SK-N-DZ (cell line): ENCODE data around the gene GDF7.

Experiments used
- DNase-seq: peaks from one replicate; pipeline ENCODE4 v3.0.0-alpha.2; 2015; ENCODE audit warnings: low spot score

GDF7 gene

DNA sequence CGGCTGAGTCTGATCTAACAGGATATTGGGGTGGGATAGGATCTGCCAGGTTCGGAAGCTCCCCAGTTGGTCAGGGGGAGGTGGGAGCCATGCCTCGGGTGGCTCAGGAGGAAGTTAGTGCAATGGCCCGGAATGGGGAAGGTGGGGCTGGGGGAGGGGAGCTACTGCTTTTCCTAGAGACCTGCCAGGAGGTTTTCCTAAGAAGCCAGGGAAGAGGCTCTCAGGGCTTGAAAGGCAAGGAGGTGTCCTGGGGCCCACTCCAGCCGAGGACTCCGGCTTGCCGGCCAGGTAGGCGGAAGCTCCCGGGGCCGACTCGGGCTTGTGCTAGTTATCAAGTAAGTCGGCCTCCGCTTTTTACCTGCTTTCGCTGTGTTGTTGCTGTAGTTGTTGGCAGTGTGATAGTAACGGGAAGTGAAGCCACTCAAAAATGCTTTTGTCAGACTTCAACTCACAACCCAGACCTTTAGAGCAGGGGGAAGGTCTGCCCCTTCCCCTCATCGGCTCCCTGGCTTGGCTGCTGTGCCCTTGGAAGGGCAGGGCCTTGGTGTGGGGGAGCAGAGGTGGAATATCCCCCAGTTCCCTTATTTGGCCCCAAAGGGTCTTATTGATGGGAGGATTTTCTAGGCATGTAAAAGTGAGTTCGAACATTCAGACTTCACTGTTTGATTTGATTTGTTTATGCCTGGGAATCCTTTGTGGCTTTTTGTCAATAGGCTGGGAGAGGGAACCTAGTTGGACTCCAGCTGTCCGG, 5.4 kb downstream of the GDF7 start:
- DNase-seq = no peak

DNA sequence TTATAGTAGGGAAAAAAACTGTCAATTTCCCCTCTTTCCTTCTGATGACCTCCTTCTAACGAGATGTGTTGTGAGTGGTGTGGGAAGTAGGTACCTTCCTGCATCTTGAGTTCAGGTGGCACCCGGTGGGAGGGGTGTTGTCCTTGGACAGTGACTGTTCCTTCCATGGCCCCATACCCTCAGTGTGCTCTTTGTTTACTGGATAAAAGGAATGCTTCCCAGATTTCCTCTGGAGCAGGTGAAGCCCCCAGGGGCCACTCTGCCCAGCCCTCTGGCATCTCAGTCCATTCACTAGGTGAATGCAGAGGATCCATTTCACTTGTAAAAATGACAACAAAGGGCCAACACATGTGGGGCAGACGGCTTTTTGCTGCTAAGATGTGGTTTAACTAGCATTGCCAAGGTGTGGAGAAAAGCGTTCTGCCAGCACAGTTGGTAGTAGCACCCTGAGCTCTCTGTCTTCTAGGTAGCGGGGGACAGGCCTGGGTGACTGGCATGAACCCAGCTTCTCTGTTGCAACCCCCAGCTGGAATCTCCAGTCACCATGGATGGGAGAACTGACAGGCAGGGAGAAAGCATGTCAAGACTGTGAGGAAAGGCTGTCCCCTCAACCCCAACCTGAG, 6.9 kb downstream of the GDF7 start:
- DNase-seq = no peak

- no peak for DNase-seq
These were observed 7.5 kb downstream of the GDF7 start for GRCh38 chr2:20674309-20674965.

DNA sequence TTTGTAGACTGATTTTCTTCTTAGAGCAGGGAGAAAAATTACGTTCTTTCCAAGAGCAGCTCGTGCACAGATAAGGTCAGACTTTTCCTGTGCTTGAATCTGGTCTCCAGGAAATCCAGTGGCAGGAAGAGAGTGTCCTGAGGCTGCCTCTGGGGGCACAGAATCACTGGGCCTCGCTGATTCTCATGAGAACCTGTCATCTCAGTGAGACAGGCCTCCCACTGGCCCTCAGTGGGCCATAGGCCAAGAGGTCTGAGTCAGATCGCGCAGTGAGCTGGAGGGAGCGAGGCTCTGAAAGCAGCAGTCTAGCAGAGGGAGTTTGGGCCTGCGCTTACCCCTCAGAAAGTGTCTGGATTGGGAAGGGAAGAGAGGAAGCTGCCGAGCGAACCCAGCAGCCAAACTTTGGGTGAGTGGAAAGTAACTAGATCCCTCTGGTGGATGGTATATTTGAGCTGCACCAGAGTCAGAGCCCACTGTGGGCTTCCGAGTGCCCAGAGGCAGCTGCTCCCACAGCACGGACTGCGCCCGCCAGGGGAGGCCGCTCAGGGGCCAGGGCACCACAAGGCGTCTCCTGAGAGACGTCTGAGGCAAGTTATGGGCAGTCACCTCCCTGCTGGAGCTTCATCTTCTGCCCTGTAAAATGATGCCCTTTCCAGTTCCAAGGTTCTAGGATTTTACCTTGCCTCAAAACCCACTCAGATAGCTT, 8.2 kb downstream of the GDF7 start:
- DNase-seq = no peak

- DNase-seq = no peak
These were observed 8.9 kb downstream of the GDF7 start for GRCh38 chr2:20675701-20676352.

DNA sequence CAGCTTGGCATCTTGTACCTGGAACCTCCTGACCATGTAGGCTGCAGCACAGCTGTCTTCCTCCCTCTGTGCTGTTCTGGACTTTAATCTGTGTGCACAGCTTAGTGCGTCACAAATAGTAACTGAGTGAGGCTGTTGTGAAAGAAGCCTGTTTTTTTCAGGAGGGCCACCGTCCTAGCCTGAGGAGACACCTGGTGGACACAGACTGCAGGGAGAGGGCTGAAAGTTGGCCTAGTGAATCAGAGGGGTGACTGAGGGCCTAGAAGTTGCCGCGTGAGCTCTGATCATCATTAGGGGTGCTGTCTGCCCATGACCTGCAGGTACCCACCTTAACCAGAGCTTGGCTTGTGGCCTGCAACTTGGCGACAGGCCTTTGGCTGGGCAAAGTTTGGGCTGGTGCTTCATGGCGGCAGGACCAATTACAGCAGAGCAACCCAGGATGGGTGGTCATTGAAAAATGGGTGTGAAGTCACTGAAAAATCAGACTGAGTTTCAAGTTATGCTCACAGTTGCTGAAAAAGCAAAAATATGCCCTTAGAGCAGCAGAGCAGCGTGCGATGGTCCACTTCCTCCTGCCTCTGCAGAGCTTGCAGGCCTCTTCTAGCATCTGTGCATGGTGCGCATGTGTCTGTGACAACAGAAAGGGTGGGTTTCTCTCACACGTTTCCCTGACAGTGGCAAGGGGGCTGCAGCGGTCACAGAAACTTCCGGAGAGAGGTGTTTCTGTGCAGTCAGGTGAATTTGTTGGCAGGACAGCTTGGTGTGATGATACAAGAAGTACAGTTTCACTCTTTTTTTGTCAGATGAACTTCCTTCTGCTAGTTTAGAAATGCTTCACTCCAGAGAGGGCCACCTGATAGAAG, 9.6 kb downstream of the GDF7 start:
- no peak for DNase-seq

DNA sequence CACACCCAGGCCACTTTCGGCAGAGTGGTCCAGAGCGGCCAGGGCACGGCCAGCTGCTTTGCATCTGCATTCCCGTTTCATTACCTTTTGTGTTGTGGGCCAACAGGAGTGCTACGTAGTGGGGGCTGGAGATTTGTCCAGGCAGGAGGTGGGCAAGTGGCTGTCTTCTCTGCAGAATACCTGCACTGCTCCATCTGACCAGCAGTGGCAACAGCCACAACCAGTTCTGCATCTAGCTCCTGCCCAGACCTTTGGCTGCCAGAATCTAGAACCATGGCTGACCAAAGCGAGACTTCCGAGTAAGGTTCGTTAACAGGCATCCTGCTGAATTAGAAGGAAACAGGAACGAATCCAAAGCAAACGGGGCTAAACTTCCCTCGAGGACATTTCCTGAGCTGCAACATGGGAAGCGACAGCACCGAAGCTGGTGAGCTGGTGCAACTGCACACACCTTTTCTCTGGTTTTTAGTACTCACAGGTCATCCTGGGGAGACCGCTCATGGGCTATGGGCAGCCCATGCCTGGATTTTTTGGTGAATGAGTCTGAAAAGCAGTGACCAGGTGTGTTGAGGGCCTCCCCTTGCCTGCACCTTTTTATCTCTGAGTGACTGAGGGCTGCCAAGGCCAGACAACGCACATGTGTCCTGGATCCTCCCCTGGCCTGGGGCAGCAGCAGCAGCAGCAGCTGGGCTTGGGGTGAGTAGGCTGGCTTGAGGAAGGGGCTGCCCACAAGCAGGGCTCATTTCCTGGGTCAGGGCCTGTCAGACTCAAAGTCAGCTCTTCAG, 10.5 kb downstream of the GDF7 start:
- no peak for DNase-seq

- no peak for DNase-seq
These were observed 11.1 kb downstream of the GDF7 start for GRCh38 chr2:20678086-20678395.

- no peak for DNase-seq
These were observed 11.8 kb downstream of the GDF7 start for GRCh38 chr2:20678780-20679179.

DNA sequence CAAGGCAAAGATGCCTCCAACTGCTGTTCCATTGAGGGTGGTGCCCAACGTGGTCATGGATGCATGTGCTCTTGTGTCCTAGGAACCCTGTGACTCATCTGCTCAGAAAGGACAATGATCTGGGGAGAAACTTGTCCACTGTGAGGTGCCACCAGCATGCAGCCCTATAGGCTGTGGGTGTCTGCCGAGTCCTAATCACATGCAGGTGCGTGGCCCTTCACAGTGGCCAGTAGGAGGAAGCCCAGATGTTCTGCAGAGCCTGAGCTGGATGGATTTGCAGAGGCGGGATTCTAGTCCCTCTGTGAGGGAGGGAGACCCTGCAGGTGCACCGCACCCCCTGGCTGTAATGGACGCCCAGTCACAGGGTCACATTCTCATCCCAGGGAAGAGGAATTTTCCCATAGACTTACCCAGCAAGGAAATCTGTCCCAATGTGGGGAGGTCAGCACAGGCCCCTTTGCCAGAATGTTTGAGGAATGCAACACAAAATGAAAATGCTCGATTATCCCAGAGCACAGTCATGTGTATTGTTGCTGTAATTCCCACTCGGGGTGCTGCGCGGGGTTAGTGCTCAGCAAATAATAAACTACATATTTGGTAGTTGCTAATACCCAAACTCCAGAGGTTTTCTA, 13.9 kb downstream of the GDF7 start:
- DNase-seq = no peak

DNA sequence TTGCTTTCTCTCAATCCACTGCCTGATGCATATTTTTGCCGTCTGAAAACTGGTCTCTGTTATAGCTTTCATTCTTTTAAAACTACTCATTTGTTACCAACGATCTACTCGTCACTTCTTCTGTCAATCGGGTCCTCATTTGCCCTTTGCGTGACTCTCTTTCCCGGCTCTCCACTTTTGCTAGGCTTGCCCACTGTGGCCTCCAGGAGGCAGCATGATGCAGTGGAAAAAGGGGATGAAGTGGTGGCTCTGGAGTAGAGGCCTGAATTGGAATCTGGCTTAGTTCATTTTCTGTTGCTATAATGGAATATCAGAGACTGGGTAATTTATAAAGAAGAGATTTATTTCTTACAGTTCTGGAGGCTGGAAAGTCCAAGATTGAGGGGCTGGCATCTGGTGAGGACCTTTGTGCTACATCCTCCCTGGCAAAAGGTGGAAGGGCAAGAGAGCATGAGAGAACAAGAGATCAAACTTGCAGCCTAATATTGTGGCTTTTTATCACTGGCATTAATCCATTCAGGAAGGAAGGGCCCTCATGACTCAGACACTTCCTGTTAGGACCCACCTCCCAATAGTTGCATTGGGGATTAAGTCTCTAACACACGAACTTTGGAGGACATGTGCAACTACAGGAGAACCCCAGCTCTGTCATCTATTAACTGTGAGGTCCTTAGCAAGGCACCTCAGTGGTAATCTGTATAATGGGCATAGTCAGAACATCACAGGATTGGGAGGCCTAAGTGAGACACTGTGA, 15.4 kb downstream of the GDF7 start:
- DNase-seq = no peak

- DNase-seq = no peak
These were observed 17.7 kb downstream of the GDF7 start for GRCh38 chr2:20684581-20685063.

DNA sequence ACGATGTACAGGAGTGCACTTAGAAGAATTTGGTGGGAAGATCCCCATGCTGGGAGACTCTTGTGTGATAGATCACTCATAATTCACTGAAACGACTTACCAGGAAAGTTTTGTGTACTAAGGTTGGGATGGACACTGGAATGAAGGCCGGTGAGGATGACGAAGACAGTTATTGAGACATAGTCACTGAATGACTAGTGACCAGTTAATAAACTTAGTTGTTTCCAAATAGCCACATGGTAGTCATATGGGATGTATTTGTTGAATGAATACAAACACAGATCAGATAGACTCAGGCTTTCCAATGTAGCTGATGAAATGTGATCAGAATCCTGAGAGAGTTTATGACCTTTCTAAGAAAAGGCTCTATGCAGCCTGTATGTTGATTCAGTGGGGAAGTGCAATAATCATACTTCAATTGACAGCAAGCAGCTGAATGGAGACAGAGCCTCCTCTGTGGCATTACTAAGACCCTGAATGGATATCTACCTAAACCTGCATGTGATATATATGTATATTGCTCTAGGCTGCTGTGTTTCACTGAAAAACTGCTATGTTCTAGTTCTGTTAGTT, 20.4 kb downstream of the GDF7 start:
- no peak for DNase-seq

DNA sequence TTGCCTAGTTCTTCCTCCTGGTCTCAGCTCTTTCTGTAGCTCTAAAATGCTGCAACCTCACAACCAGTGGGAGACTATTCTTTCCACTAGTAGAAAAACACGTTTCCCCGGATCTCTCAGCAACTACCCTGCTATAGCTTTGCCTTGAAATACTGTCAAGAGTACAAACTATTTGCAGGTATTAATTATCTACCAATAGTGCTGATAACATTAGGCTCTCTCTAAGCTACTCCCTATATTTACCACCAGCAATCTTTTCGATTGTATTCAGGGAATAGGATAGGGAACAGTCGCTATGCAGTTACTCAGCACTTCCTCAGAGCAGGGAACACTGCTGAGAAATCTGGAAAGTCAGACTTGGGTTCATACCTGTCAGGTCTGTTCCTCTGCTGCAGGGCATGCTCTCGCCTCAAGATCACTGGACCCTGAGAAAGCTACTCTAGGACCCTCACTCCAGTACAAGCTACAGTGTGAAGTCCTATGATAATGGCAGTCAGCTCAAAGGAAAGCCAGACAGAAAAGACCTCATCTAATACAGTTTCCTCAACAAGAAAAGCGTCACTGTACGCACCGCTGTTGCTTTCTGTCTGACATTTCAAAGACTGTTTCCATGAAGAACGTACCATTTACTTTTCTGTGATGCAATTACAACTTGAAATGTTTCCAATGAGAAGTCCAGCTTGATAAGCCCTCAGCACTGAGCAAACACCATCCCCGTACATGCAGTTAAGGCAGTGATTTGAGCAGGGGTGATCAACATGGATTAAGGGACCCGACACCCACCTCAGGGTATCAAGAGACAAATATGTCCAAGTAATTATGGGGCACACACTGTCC, 22.7 kb downstream of the GDF7 start:
- DNase-seq = no peak

DNA sequence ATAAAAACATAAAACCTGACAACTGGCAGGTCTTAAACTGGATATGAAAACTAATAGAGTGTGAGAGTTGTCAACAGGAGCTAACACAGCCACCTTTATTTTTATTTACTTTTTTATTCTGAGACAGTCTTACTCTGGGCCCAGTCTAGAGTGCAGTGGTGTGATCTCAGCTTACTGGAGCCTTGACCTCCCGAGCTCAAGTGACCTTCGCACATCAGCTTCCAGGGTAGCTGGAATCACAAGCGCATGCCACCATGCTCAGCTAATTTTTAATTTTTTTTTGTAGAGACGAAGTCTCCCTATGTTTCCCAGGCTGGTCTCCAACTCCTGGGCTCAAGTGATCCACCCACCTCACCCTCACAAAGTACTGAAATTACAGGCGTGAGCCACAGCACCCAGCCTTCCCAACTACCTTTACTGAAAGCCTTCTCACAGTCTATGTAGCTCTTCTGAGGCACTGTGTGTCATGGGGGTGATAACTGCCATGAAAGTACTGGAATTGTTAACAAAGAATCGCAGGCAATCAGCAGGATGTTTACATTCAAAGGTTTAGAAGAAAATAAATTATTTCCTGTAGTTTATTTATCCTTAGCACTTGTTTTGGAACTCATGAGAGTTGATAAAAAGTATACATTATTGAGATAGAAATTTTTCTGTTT, 24.3 kb downstream of the GDF7 start:
- DNase-seq = no peak

DNA sequence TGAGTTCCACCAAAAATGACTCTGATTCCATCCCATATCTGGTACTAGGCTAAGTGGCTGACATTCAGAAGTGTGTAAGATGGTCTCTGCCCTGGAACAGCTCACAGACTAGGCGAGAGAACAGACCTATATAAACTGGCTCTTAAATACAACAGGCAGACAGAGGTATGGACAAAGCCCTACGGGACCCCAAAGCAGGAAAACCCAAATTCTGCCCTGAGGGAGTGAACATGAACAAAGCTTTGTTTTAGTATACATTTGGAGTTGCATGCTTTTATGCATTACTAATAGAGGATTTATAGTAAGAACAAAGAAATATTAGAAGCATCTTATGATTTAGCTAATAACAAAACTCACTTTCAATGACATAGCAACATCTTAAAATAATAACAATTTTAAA, 25.1 kb downstream of the GDF7 start:
- no peak for DNase-seq

- DNase-seq = no peak
These were observed 26.4 kb downstream of the GDF7 start for GRCh38 chr2:20693317-20693716.
